Natural killer cell (primary cell): ENCODE data around the gene AK9. TPM values are rescaled to one million over a fixed set of nuclear protein-coding genes. Genes with fewer than 3 reads are reported as not detected.

ENCODE experiments used
- ATAC-seq, 3 donors: fragments of 150-1000 bp in 2 of 3; fragments of 200-7000 bp in 1 of 3; cut with Tn5 transposase; 1 replicate in 1 of 3; 2 replicates in 2 of 3; pipeline ENCODE4 v1.10.0; 2021; ENCODE audit warnings: mild to moderate bottlenecking in 2 of 3, moderate library complexity in 2 of 3
- DNase-seq, 2 donors: peaks; one replicate each; pipeline versions ENCODE4 v3.0.0 to v3.0.0-alpha.2; 2013 to 2021; ENCODE audit warnings: mixed read lengths in 1 of 2
- H3K27ac ChIP-seq: one replicate; pipeline ENCODE4 v1.5.1; 2013; ENCODE audit warnings: mild to moderate bottlenecking, low read length
- H3K27me3 ChIP-seq: one replicate; pipeline ENCODE4 v1.6.1; 2013; ENCODE audit warnings: low read length; ENCODE audit not compliant: control insufficient read depth, insufficient read depth
- H3K36me3 ChIP-seq: one replicate; pipeline ENCODE4 v1.6.1; 2013; ENCODE audit warnings: low read length; ENCODE audit not compliant: control insufficient read depth, insufficient read depth
- H3K4me1 ChIP-seq: one replicate; pipeline ENCODE4 v1.6.1; 2013; ENCODE audit warnings: low read length; ENCODE audit not compliant: control insufficient read depth, insufficient read depth
- H3K4me3 ChIP-seq: one replicate; pipeline ENCODE4 v1.5.1; 2013; ENCODE audit warnings: low read length
- H3K9me3 ChIP-seq: one replicate; pipeline ENCODE4 v1.6.1; 2013; ENCODE audit warnings: low read length; ENCODE audit not compliant: control insufficient read depth, insufficient read depth
- H3K27ac Mint-ChIP-seq, 2 donors: one replicate each; pipeline ENCODE4 v1.8.0; 2022; ENCODE audit warnings: mild to moderate bottlenecking in 2 of 2, mixed read lengths in 2 of 2, moderate library complexity in 1 of 2
- H3K27me3 Mint-ChIP-seq, 2 donors: one replicate each; pipeline ENCODE4 v1.8.0; 2022; ENCODE audit warnings: low read depth in 2 of 2, mixed read lengths in 2 of 2
- H3K36me3 Mint-ChIP-seq: one replicate; pipeline ENCODE4 v1.8.0; 2022; ENCODE audit warnings: mixed read lengths
- H3K4me1 Mint-ChIP-seq, 2 donors: one replicate each; pipeline ENCODE4 v1.8.0; 2022; ENCODE audit warnings: mixed read lengths in 2 of 2
- H3K4me3 Mint-ChIP-seq: one replicate; pipeline ENCODE4 v1.8.0; 2022; ENCODE audit warnings: mild to moderate bottlenecking, moderate library complexity, mixed read lengths
- H3K9me3 Mint-ChIP-seq, 2 donors: one replicate each; pipeline ENCODE4 v1.8.0; 2022; ENCODE audit warnings: mixed read lengths in 2 of 2
- CTCF ChIP-seq: fragments of 200-600 bp; IDR thresholded peaks from one replicate; pipeline ENCODE4 v1.8.0; 2022; ENCODE audit warnings: antibody characterized with exemption
- WGBS: methylation state at CpG from one replicate; pipeline ENCODE4 v1.1.7; 2013; ENCODE audit warnings: missing lambda C conversion rate; ENCODE audit not compliant: insufficient coverage; 5-methylcytosine and 5-hydroxymethylcytosine counted together
- intact Hi-C: fragments of 100-400 bp; cut with micrococcal nuclease; formaldehyde crosslinking; loops from one replicate; pipeline ENCODE4 v1.14.2; 2022
- total RNA-seq, 4 donors: library from RNA; stranded (reverse); fragments of 120-200 nt in 1 of 4; gene quantifications; one replicate each; pipeline versions ENCODE4 v1.2.3 to v1.2.4, GENCODE V29; 2013 to 2022

AK9 gene
- total RNA-seq, 3 donors from 2014 or later (not counting 1 experiment from before 2014, with no cell fraction given), result 14.0 to 19.2 (median 14.2) TPM

GRCh38 chr6:109449795-109450673 lies 241.0 kb downstream of the AK9 start:
- Mint-ChIP-seq H3K27ac (peak overlapping the region in 1 of 2 donors; percentile 55), H3K27me3 (no peaks in the 10 kb centered on the region), H3K9me3 (no peaks in the 10 kb centered on the region), H3K36me3 (no peaks in the 10 kb centered on the region), H3K4me1 (peaks cover 32 to 61% of the 10 kb centered on the region in 2 donors), H3K4me3 (peak overlapping the region; percentile 46)
- Histone ChIP-seq H3K36me3 (peaks cover 38% of the 10 kb centered on the region), H3K27me3 (no peaks in the 10 kb centered on the region), H3K27ac (no peak overlapping the region), H3K4me3 (no peak overlapping the region), H3K9me3 (no peaks in the 10 kb centered on the region), H3K4me1 (peaks cover 54% of the 10 kb centered on the region)
- TF ChIP-seq CTCF, result no peak
- WGBS, result 63% methylated on average over 16 of the region's 16 CpGs
- ATAC-seq, result peak; percentile 43 to 58 (median 54)
- peak in 1 of 2 donors; percentile 69 for DNase-seq
- intact Hi-C loops, result loop anchor here (10.0 kb wide), 2 partner anchors 245 to 355 kb away; partner anchors contain the start of genes AK9, CEP57L1, FIG4 and SESN1

- WGBS, result 89% methylated on average over 19 of the region's 19 CpGs
- Mint-ChIP-seq H3K27ac (peak overlapping the region in 1 of 2 donors; percentile 55), H3K27me3 (no peaks in the 10 kb centered on the region), H3K4me3 (peak overlapping the region; percentile 46), H3K36me3 (no peaks in the 10 kb centered on the region), H3K9me3 (no peaks in the 10 kb centered on the region), H3K4me1 (peaks cover 26 to 53% of the 10 kb centered on the region in 2 donors)
- no peaks in the 10 kb centered on the region for H3K27me3 ChIP-seq
- H3K36me3 ChIP-seq, result peaks cover 46% of the 10 kb centered on the region
- peaks cover 49% of the 10 kb centered on the region for H3K4me1 ChIP-seq
- ATAC-seq (no peak), DNase-seq (no peak)
- intact Hi-C loops, result loop anchor here (10.0 kb wide), 1 partner anchor 354 kb away; the partner anchor contains the start of genes CEP57L1 and SESN1
- no peak overlapping the region for H3K4me3 ChIP-seq
- no peaks in the 10 kb centered on the region for H3K9me3 ChIP-seq
- no peak overlapping the region for H3K27ac ChIP-seq
- TF ChIP-seq CTCF, result no peak
Observed at GRCh38 chr6:109449064-109449794, 241.8 kb downstream of the AK9 start.

- intact Hi-C loops, result loop anchor here (10.0 kb wide), 1 partner anchor 354 kb away; the partner anchor contains the start of genes CEP57L1 and SESN1
- no peaks in the 10 kb centered on the region for H3K36me3 Mint-ChIP-seq
- H3K4me1 Mint-ChIP-seq, result peaks cover 20 to 49% of the 10 kb centered on the region in 2 donors
- no peak overlapping the region for H3K4me3 Mint-ChIP-seq
- H3K9me3 ChIP-seq, result no peaks in the 10 kb centered on the region
- no peaks in the 10 kb centered on the region for H3K27me3 Mint-ChIP-seq
- peak overlapping the region; percentile 18 to 76 for H3K27ac Mint-ChIP-seq
- no peaks in the 10 kb centered on the region for H3K9me3 Mint-ChIP-seq
- peaks cover 52% of the 10 kb centered on the region for H3K36me3 ChIP-seq
- WGBS, result 97% methylated on average over 7 of the region's 7 CpGs
- no peak overlapping the region for H3K4me3 ChIP-seq
- ATAC-seq (no peak), DNase-seq (no peak)
- H3K27ac ChIP-seq, result no peak overlapping the region
- H3K4me1 ChIP-seq, result peaks cover 43% of the 10 kb centered on the region
- H3K27me3 ChIP-seq, result no peaks in the 10 kb centered on the region
- TF ChIP-seq CTCF, result no peak
Observed at GRCh38 chr6:109448615-109449014, 242.4 kb downstream of the AK9 start.
